ENCODE results near the gene GAK. TPM values are rescaled to one million over a fixed set of nuclear protein-coding genes. Genes with fewer than 3 reads are reported as not detected.

Gene GAK
- total RNA-seq, 6 experiments from 2014 or later = 65.8 to 72.9 (median 69.1) TPM

Other genes starting within 250 kb of the GAK start
- under 1 TPM in 5 of 6 experiments, not detected in 1; 0.13 to 0.62 (median 0.21) TPM for gene SLC49A3, start 243.2 kb downstream of the GAK start, total RNA-seq (2021; fragmentation: NEBNext Ultra II Directional; extraction: Animal tissue kit (Norgen Biotek cat#: 25700))
- 10 to 100 TPM; 28.5 to 34.5 (median 30.2) TPM for gene PCGF3, start 226.5 kb downstream of the GAK start, total RNA-seq (2021; fragmentation: NEBNext Ultra II Directional; extraction: Animal tissue kit (Norgen Biotek cat#: 25700))
- under 1 TPM in 5 of 6 experiments, not detected in 1; 0.12 to 0.32 (median 0.20) TPM for gene CPLX1, start 106.2 kb downstream of the GAK start, total RNA-seq (2021; fragmentation: NEBNext Ultra II Directional; extraction: Animal tissue kit (Norgen Biotek cat#: 25700))
- gene TMEM175, start 144 bp upstream of the GAK start, total RNA-seq (2021; fragmentation: NEBNext Ultra II Directional; extraction: Animal tissue kit (Norgen Biotek cat#: 25700)) = 10 to 100 TPM; 27.8 to 41.8 (median 34.1) TPM
- 10 to 100 TPM; 11.3 to 14.9 (median 13.1) TPM for gene DGKQ, start 41.3 kb upstream of the GAK start, total RNA-seq (2021; fragmentation: NEBNext Ultra II Directional; extraction: Animal tissue kit (Norgen Biotek cat#: 25700))
- gene IDUA, start 54.7 kb upstream of the GAK start, total RNA-seq (2021; fragmentation: NEBNext Ultra II Directional; extraction: Animal tissue kit (Norgen Biotek cat#: 25700)) = 10 to 100 TPM; 20.9 to 40.3 (median 23.3) TPM
- gene SLC26A1, start 61.1 kb upstream of the GAK start, total RNA-seq (2021; fragmentation: NEBNext Ultra II Directional; extraction: Animal tissue kit (Norgen Biotek cat#: 25700)) = under 1 TPM in 3 of 6 experiments, not detected in 3; 0.16 to 0.38 (median 0.19) TPM
- 10 to 100 TPM; 15.4 to 40.8 (median 17.3) TPM for gene FGFRL1, start 79.3 kb upstream of the GAK start, total RNA-seq (2021; fragmentation: NEBNext Ultra II Directional; extraction: Animal tissue kit (Norgen Biotek cat#: 25700))
- not detected for gene RNF212, start 181.2 kb upstream of the GAK start, total RNA-seq (2021; fragmentation: NEBNext Ultra II Directional; extraction: Animal tissue kit (Norgen Biotek cat#: 25700))
- 10 to 100 TPM; 12.0 to 53.5 (median 48.2) TPM for gene SPON2, start 240.3 kb upstream of the GAK start, total RNA-seq (2021; fragmentation: NEBNext Ultra II Directional; extraction: Animal tissue kit (Norgen Biotek cat#: 25700))